Astrocyte of the spinal cord (primary cell): ENCODE results near the gene SMYD3.
"Not testable (repeated sequence)": the region's sequence is repeated elsewhere in the genome, so short reads cannot be mapped to it uniquely, and the experiment has no call there.

Experiments
- DNase-seq: peaks from one replicate; pipeline ENCODE4 v3.0.0; 2011; ENCODE audit warnings: low read depth, low spot score
- H3K4me3 ChIP-seq: 2 replicates; pipeline ENCODE4 v1.5.1; 2011; ENCODE audit warnings: low read depth, mild to moderate bottlenecking, low read length, moderate library complexity
- CTCF ChIP-seq: IDR thresholded peaks from 2 replicates; pipeline ENCODE4 v1.5.1; 2012; ENCODE audit warnings: low read depth, mild to moderate bottlenecking, low read length, inconsistent platforms
- in situ Hi-C: cut with HindIII; loops from 2 replicates; pipeline ENCODE4 v1.10.0; 2017; ENCODE audit warnings: low sequenced_read_pairs

SMYD3 gene

GRCh38 chr1:246329900-246330299 lies 177.2 kb downstream of the SMYD3 start:
- in situ Hi-C loops = no loop called here
- DNase-seq = no peak
- H3K4me3 ChIP-seq = no peak overlapping the region
- TF ChIP-seq CTCF = no peak

- DNase-seq, in situ Hi-C loops, H3K4me3 ChIP-seq: not testable (repeated sequence)
Observed at GRCh38 chr1:246329292-246329691, 177.8 kb downstream of the SMYD3 start.

DNA sequence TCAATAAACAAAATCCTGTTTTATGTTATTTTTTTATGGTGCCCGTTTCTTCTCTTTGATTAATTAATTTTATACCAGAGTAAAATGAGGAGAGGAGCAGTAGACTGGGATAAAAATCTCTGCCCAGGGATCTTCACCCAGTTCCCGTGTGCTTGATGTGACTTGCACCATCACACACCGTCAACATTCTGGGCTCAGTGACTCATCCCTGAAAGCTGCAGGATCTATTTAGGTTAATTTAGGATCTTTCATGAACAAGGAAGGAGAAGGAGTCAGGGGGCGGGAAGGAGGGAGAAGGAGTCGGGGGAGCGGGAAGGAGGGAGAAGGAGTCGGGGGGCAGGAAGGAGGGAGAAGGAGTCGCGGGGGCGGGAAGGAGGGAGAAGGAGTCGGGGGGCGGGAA lies 182.4 kb downstream of the SMYD3 start:
- no peak for DNase-seq
- in situ Hi-C loops = no loop called here
- no peak overlapping the region for H3K4me3 ChIP-seq

DNA sequence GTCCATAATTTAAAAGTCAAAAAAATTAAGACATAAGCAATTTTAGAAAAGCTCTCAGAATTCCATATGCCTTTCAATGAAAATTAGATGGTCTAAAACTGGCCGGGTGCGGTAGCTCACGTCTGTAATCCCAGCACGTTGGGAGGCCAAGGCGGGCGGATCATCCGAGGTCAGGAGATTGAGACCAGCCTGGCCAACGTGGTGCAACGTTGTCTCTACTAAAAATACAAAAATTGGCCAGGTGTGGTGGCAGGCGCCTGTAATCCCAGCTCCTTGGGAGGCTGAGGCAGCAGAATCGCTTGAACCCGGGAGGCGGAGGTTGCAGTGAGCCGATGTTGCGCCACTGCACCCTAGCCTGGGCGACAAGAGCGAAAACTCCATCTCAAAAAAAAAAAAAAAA lies 183.0 kb downstream of the SMYD3 start:
- in situ Hi-C loops, H3K4me3 ChIP-seq, DNase-seq: not testable (repeated sequence)

More for the DNA sequence above, 182.4 kb downstream of the SMYD3 start:
- TF ChIP-seq CTCF = no peak

- TF ChIP-seq CTCF = no peak
- in situ Hi-C loops = no loop called here
- H3K4me3 ChIP-seq = no peak overlapping the region
- no peak for DNase-seq
Observed at GRCh38 chr1:246320286-246320685, 186.8 kb downstream of the SMYD3 start.

- in situ Hi-C loops = no loop called here
- TF ChIP-seq CTCF = no peak
- no peak for DNase-seq
- no peak overlapping the region for H3K4me3 ChIP-seq
Observed at GRCh38 chr1:246319083-246319714, 187.9 kb downstream of the SMYD3 start.

DNA sequence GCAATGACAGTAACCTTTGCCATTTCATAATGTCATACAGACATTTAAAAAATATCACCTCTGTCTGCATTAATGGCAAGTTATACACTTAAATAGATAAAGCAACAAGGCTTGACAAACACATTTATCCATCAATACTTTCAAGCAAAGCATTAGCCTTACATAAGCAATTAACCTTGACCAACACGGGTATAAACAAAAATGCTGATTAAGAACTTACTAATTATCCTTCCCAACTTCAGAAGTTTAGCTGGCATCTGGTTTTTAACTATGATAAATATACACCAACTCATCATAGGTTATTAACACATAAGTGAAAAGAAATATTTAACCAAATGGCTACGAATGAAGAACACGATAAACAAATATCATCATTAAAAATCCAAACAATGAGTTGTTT lies 188.5 kb downstream of the SMYD3 start:
- H3K4me3 ChIP-seq = no peak overlapping the region
- in situ Hi-C loops = no loop called here
- no peak for DNase-seq
- TF ChIP-seq CTCF = no peak

- H3K4me3 ChIP-seq = no peak overlapping the region
- in situ Hi-C loops = no loop called here
- DNase-seq = no peak
- TF ChIP-seq CTCF = no peak
Observed at GRCh38 chr1:246318036-246318359, 189.1 kb downstream of the SMYD3 start.
